OCI-LY3 (cell line): ENCODE measurements around the gene LUC7L2.

Experiments used
- EZH2phosphoT487 ChIP-seq: fragments of 200-600 bp; shearing (Covaris generic); IDR thresholded peaks from 2 replicates; pipeline ENCODE4 v1.6.1; 2018; ENCODE audit warnings: antibody characterized with exemption, mixed run types, low read depth
- TF ChIP-seq, protein P1 (sequence below): fragments of 200-600, 300-600 bp; sonication (generic); IDR thresholded peaks from 2 replicates; pipeline ENCODE4 v1.5.1; 2014; ENCODE audit warnings: antibody characterized with exemption, low read length, low read depth

GRCh38 chr7:139436806-139437205 lies 77.1 kb downstream of the LUC7L2 start:
- no peak for TF ChIP-seq EZH2phosphoT487
- TF ChIP-seq, protein P1, sequence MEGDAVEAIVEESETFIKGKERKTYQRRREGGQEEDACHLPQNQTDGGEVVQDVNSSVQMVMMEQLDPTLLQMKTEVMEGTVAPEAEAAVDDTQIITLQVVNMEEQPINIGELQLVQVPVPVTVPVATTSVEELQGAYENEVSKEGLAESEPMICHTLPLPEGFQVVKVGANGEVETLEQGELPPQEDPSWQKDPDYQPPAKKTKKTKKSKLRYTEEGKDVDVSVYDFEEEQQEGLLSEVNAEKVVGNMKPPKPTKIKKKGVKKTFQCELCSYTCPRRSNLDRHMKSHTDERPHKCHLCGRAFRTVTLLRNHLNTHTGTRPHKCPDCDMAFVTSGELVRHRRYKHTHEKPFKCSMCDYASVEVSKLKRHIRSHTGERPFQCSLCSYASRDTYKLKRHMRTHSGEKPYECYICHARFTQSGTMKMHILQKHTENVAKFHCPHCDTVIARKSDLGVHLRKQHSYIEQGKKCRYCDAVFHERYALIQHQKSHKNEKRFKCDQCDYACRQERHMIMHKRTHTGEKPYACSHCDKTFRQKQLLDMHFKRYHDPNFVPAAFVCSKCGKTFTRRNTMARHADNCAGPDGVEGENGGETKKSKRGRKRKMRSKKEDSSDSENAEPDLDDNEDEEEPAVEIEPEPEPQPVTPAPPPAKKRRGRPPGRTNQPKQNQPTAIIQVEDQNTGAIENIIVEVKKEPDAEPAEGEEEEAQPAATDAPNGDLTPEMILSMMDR = no peak
